Common myeloid progenitor, CD34-positive (primary cell): Measurements from ENCODE around the gene IPO8.

ENCODE experiments used
- CTCF ChIA-PET: fragments of 350-600 bp; sonication (Branson Sonifier 250); formaldehyde crosslinking; loops from one replicate; lab custom pipeline; 2021; ENCODE audit warnings: antibody characterized with exemption; lab: Charles Lee
- POLR2A ChIA-PET: fragments of 350-600 bp; sonication (Branson Sonifier 250); formaldehyde crosslinking; loops from one replicate; lab custom pipeline; 2021; ENCODE audit warnings: antibody characterized with exemption; lab: Charles Lee
- DNase-seq, 3 donors: peaks; one replicate each; pipeline versions ENCODE4 v3.0.0 to v3.0.0-alpha.2; 2013
- H3K27ac ChIP-seq, 2 experiments: 1 replicate in 1 of 2; 2 replicates in 1 of 2; pipeline ENCODE4 v1.7.0; 2013; ENCODE audit warnings: inconsistent platforms in 2 of 2, low read length in 2 of 2, mild to moderate bottlenecking in 2 of 2, low read depth in 1 of 2, moderate library complexity in 1 of 2; ENCODE audit not compliant: severe bottlenecking in 2 of 2, insufficient read depth in 1 of 2, poor library complexity in 1 of 2
- H3K27me3 ChIP-seq, 5 experiments: replicated peaks in 2 of 5; 1 replicate in 3 of 5; 2 replicates in 2 of 5; pipeline versions ENCODE4 v1.6.1 to v1.7.0; 2013; ENCODE audit warnings: low read length in 4 of 5, mild to moderate bottlenecking in 2 of 5, moderate library complexity in 2 of 5, inconsistent platforms in 1 of 5; ENCODE audit not compliant: insufficient read depth in 5 of 5, control insufficient read depth in 4 of 5
- H3K36me3 ChIP-seq, 4 experiments: 1 replicate in 2 of 4; 2 replicates in 2 of 4; pipeline versions ENCODE4 v1.6.1 to v1.7.0; 2013; ENCODE audit warnings: low read length in 3 of 4, control low read depth in 1 of 4, mild to moderate bottlenecking in 1 of 4; ENCODE audit not compliant: control insufficient read depth in 4 of 4, insufficient read depth in 4 of 4
- H3K4me1 ChIP-seq, 4 experiments: 1 replicate in 3 of 4; 2 replicates in 1 of 4; pipeline versions ENCODE4 v1.6.1 to v1.7.1; 2013; ENCODE audit warnings: low read length in 3 of 4, mild to moderate bottlenecking in 3 of 4, control low read depth in 1 of 4, inconsistent platforms in 1 of 4, moderate library complexity in 1 of 4; ENCODE audit not compliant: control insufficient read depth in 4 of 4, insufficient read depth in 4 of 4; ENCODE audit errors: control extremely low read depth in 1 of 4
- H3K4me3 ChIP-seq, 7 experiments: 1 replicate in 4 of 7; 2 replicates in 3 of 7; pipeline versions ENCODE4 v1.5.1 to v1.7.0; 2013; ENCODE audit warnings: mild to moderate bottlenecking in 7 of 7, low read length in 6 of 7, moderate library complexity in 6 of 7, inconsistent platforms in 2 of 7, low read depth in 2 of 7, control low read depth in 1 of 7; ENCODE audit not compliant: insufficient read depth in 4 of 7, control insufficient read depth in 1 of 7; ENCODE audit errors: extremely low read depth in 1 of 7
- H3K9me3 ChIP-seq, 5 experiments: 1 replicate in 4 of 5; 2 replicates in 1 of 5; pipeline versions ENCODE4 v1.6.1 to v1.7.1; 2013; ENCODE audit warnings: low read length in 4 of 5, mild to moderate bottlenecking in 2 of 5, inconsistent platforms in 1 of 5, low read depth in 1 of 5, moderate library complexity in 1 of 5; ENCODE audit not compliant: control insufficient read depth in 4 of 5, insufficient read depth in 2 of 5; ENCODE audit errors: control extremely low read depth in 1 of 5
- WGBS: methylation state at CpG from one replicate; pipeline ENCODE4 v1.1.5; 2013; ENCODE audit not compliant: insufficient coverage; 5-methylcytosine and 5-hydroxymethylcytosine counted together

IPO8 gene

DNA sequence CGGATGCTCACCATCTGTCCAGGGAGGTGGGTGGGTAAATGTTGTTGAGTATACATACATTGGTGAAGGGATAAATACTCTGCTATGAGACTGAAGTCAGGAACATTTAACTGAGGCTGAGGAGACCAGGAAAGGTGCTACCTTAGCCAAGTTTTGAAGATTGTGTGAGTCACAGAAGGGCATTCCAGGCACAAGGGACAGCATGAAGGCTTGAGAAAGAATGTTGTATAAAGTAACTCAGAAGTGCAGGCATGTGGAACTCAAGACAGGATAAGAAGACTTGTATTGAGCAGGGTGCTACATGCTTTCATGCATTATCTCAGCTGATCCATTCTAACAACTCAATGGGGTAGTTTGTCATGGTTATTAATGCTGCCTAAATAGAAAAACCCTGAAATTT lies 112.7 kb downstream of the IPO8 start:
- Histone ChIP-seq H3K27ac (no peak overlapping the region), H3K27me3 (peaks cover 0 to 3% (median 0%) of the 10 kb centered on the region in 5 experiments), H3K4me3 (no peak overlapping the region), H3K36me3 (no peaks in the 10 kb centered on the region), H3K9me3 (peaks cover 0 to 3% (median 0%) of the 10 kb centered on the region in 5 experiments), H3K4me1 (no peaks in the 10 kb centered on the region)
- POLR2A ChIA-PET, result no interaction called here
- no peak for DNase-seq
- CTCF ChIA-PET, result no interaction called here
- WGBS, result no CpG with 5 or more reads among the region's 1 CpG

DNA sequence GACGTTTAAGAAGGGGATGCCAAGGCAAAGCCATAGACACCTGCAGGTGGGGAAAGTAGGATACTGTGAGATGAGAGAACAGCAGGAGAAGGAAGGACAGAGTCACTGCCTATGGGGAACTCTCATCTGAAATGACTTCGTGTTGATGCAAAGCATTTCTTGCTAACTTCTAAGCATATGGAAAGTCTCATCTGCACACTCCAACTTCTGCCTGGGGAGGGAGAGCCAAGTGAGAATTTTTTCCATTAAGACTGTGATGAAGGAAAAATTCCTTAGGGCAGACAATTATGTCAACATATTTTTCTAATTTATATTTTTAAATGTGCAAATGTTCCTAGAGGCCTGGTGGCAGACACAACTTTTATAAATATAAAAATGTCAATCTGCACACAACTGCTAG lies 115.3 kb downstream of the IPO8 start:
- Histone ChIP-seq H3K27me3 (peaks cover 0 to 3% (median 0%) of the 10 kb centered on the region in 5 experiments), H3K9me3 (peaks cover 0 to 3% (median 0%) of the 10 kb centered on the region in 5 experiments), H3K4me3 (no peak overlapping the region), H3K27ac (no peak overlapping the region), H3K4me1 (no peaks in the 10 kb centered on the region), H3K36me3 (no peaks in the 10 kb centered on the region)
- CTCF ChIA-PET, result no interaction called here
- POLR2A ChIA-PET, result no interaction called here
- 43% methylated on average over 1 of the region's 2 CpGs for WGBS
- no peak for DNase-seq
